ENCODE data around the gene SCG3. TPM values are rescaled to one million over a fixed set of nuclear protein-coding genes. Genes with fewer than 3 reads are reported as not detected.

The SCG3 gene
- total RNA-seq, 2 experiments from 2014 or later: not detected

GRCh38 chr15:51706926-51707608, 25.8 kb downstream of the SCG3 start:
- Mint-ChIP-seq H3K9me3 (no peaks in the 10 kb centered on the region), H3K4me1 (no peaks in the 10 kb centered on the region), H3K4me3 (no peak overlapping the region)

GRCh38 chr15:51708013-51708412, 26.7 kb downstream of the SCG3 start:
- Mint-ChIP-seq H3K4me3 (no peak overlapping the region), H3K9me3 (no peaks in the 10 kb centered on the region), H3K36me3 (no peaks in the 10 kb centered on the region), H3K4me1 (no peaks in the 10 kb centered on the region), H3K27me3 (peaks cover 3% of the 10 kb centered on the region), H3K27ac (no peak overlapping the region)
- DNase-seq: no peak

More at GRCh38 chr15:51706926-51707608, 25.8 kb downstream of the SCG3 start:
- Mint-ChIP-seq H3K27me3 (peaks cover 7% of the 10 kb centered on the region), H3K36me3 (no peaks in the 10 kb centered on the region), H3K27ac (no peak overlapping the region)
- DNase-seq: no peak

- Mint-ChIP-seq H3K27ac (no peak overlapping the region), H3K27me3 (peaks cover 3% of the 10 kb centered on the region), H3K36me3 (no peaks in the 10 kb centered on the region), H3K4me3 (no peak overlapping the region), H3K4me1 (no peaks in the 10 kb centered on the region), H3K9me3 (no peaks in the 10 kb centered on the region)
- no peak for DNase-seq
These were observed 27.7 kb downstream of the SCG3 start for GRCh38 chr15:51709031-51709430.

- peaks cover 3% of the 10 kb centered on the region for H3K4me1 Mint-ChIP-seq
- no peak overlapping the region for H3K4me3 Mint-ChIP-seq
- H3K27me3 Mint-ChIP-seq: no peaks in the 10 kb centered on the region
- H3K9me3 Mint-ChIP-seq: no peaks in the 10 kb centered on the region
- no peak for DNase-seq
- H3K27ac Mint-ChIP-seq: no peak overlapping the region
- H3K36me3 Mint-ChIP-seq: no peaks in the 10 kb centered on the region
These were observed 32.9 kb downstream of the SCG3 start for GRCh38 chr15:51714162-51714561.

GRCh38 chr15:51714911-51715310, 33.6 kb downstream of the SCG3 start:
- Mint-ChIP-seq H3K4me1 (peaks cover 3% of the 10 kb centered on the region), H3K36me3 (no peaks in the 10 kb centered on the region), H3K9me3 (no peaks in the 10 kb centered on the region), H3K4me3 (no peak overlapping the region), H3K27me3 (no peaks in the 10 kb centered on the region), H3K27ac (no peak overlapping the region)
- no peak for DNase-seq

- Mint-ChIP-seq H3K4me3 (no peak overlapping the region), H3K4me1 (peaks cover 18% of the 10 kb centered on the region), H3K36me3 (peaks cover 15% of the 10 kb centered on the region), H3K9me3 (no peaks in the 10 kb centered on the region), H3K27me3 (no peaks in the 10 kb centered on the region), H3K27ac (no peak overlapping the region)
- no peak for DNase-seq
These were observed 36.9 kb downstream of the SCG3 start for GRCh38 chr15:51718219-51718618.

- Mint-ChIP-seq H3K27ac (no peak overlapping the region), H3K9me3 (no peaks in the 10 kb centered on the region), H3K4me1 (peaks cover 18% of the 10 kb centered on the region), H3K4me3 (no peak overlapping the region), H3K27me3 (no peaks in the 10 kb centered on the region), H3K36me3 (peaks cover 15% of the 10 kb centered on the region)
- DNase-seq: no peak
These were observed 37.4 kb downstream of the SCG3 start for GRCh38 chr15:51718746-51719145.

- no peaks in the 10 kb centered on the region for H3K27me3 Mint-ChIP-seq
- no peak overlapping the region for H3K4me3 Mint-ChIP-seq
- H3K9me3 Mint-ChIP-seq: no peaks in the 10 kb centered on the region
- H3K36me3 Mint-ChIP-seq: peaks cover 18% of the 10 kb centered on the region
- no peak for DNase-seq
- H3K27ac Mint-ChIP-seq: no peak overlapping the region
- H3K4me1 Mint-ChIP-seq: peaks cover 29% of the 10 kb centered on the region
These were observed 39.1 kb downstream of the SCG3 start for GRCh38 chr15:51720201-51720995.

GRCh38 chr15:51721199-51721960, 40.1 kb downstream of the SCG3 start:
- Mint-ChIP-seq H3K27ac (no peak overlapping the region), H3K4me3 (no peak overlapping the region), H3K4me1 (peaks cover 38% of the 10 kb centered on the region), H3K9me3 (no peaks in the 10 kb centered on the region), H3K36me3 (peaks cover 18% of the 10 kb centered on the region), H3K27me3 (no peaks in the 10 kb centered on the region)
- no peak for DNase-seq

GRCh38 chr15:51724199-51724598, 42.9 kb downstream of the SCG3 start:
- Mint-ChIP-seq H3K4me3 (no peak overlapping the region), H3K4me1 (peaks cover 55% of the 10 kb centered on the region)

GRCh38 chr15:51724673-51725072, 43.4 kb downstream of the SCG3 start:
- DNase-seq: no peak
- Mint-ChIP-seq H3K9me3 (no peaks in the 10 kb centered on the region), H3K36me3 (peaks cover 25% of the 10 kb centered on the region), H3K4me3 (no peak overlapping the region), H3K27me3 (no peaks in the 10 kb centered on the region), H3K27ac (no peak overlapping the region), H3K4me1 (peaks cover 57% of the 10 kb centered on the region)

More at GRCh38 chr15:51724199-51724598, 42.9 kb downstream of the SCG3 start:
- Mint-ChIP-seq H3K27me3 (no peaks in the 10 kb centered on the region), H3K27ac (no peak overlapping the region), H3K9me3 (no peaks in the 10 kb centered on the region), H3K36me3 (peaks cover 23% of the 10 kb centered on the region)
- DNase-seq: no peak

- Mint-ChIP-seq H3K4me1 (peaks cover 64% of the 10 kb centered on the region), H3K36me3 (peaks cover 25% of the 10 kb centered on the region), H3K27me3 (no peaks in the 10 kb centered on the region), H3K4me3 (no peak overlapping the region), H3K27ac (peak overlapping the region; percentile 14), H3K9me3 (no peaks in the 10 kb centered on the region)
- DNase-seq: peak; percentile 50
These were observed 45.2 kb downstream of the SCG3 start for GRCh38 chr15:51726302-51727073.

GRCh38 chr15:51727141-51727897, 46.0 kb downstream of the SCG3 start:
- no peaks in the 10 kb centered on the region for H3K9me3 Mint-ChIP-seq
- DNase-seq: no peak
- H3K4me3 Mint-ChIP-seq: no peak overlapping the region
- H3K27ac Mint-ChIP-seq: no peak overlapping the region
- peaks cover 66% of the 10 kb centered on the region for H3K4me1 Mint-ChIP-seq
- H3K27me3 Mint-ChIP-seq: no peaks in the 10 kb centered on the region
- peaks cover 25% of the 10 kb centered on the region for H3K36me3 Mint-ChIP-seq
